Dedifferentiated amniotic fluid mesenchymal stem cell (primary cell): ENCODE results near the gene ADRA2C.

Experiments used
- DNase-seq: peaks from one replicate; pipeline ENCODE4 v3.0.0-alpha.2; 2016; ENCODE audit errors: extremely low spot score

The ADRA2C gene

GRCh38 chr4:3760841-3761240 is 5.3 kb upstream of the ADRA2C start:
- DNase-seq, result no peak

DNA sequence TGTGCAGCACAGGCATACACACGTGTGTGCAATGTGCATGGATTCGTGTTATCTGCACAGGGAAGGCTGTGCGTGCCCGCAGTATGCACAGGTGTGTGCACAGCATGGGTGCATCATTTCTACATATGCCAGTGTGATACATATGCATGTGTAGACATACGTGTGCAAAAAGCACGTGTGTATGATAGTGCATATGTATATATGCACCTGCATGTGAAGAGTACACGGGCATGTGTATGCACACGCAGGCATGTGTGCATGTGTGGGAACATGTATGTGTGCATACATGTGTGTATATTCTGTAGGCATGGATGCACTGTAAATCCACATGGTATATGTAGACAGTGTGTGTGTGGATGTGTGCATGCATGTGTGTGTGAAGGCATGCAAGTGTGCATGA is 3.9 kb upstream of the ADRA2C start:
- no peak for DNase-seq

DNA sequence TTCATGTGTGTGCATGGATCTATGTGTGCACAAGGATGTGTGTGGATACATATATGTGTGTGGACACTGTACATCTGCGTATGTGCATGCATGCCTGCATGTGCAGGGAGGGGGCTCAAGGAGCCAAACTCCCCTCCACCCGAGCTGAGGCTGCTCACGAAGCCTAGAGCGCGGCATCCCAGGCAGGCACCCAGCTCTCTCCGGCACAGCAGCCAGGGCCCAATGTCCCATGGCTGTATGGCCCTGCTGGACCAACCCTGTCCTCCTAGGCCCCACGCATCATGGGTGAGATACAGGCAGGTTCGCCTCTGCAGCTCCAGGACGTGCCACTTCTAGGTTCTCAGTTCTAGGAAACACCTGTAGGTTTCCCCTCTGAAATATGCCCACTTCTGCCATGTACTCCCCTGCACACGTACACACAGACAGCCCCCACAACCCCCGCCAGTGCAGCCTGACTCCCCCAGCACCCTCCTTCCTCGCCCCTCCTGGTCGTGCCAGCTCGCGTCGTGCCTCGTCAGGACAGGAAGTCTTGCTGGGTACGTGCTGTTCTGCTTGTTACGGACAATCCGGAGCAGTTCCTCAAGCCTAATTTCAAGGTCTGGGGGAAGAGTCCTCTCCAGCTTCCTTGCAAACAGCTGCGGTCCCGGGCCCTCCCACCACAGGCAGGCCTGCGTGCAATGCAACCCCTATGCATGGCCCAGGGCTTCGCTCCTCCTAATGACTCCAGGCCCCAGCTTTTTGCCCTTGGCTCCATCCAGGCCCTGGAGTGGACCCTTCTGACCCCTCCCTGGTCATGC is 3.2 kb upstream of the ADRA2C start:
- DNase-seq, result no peak

DNA sequence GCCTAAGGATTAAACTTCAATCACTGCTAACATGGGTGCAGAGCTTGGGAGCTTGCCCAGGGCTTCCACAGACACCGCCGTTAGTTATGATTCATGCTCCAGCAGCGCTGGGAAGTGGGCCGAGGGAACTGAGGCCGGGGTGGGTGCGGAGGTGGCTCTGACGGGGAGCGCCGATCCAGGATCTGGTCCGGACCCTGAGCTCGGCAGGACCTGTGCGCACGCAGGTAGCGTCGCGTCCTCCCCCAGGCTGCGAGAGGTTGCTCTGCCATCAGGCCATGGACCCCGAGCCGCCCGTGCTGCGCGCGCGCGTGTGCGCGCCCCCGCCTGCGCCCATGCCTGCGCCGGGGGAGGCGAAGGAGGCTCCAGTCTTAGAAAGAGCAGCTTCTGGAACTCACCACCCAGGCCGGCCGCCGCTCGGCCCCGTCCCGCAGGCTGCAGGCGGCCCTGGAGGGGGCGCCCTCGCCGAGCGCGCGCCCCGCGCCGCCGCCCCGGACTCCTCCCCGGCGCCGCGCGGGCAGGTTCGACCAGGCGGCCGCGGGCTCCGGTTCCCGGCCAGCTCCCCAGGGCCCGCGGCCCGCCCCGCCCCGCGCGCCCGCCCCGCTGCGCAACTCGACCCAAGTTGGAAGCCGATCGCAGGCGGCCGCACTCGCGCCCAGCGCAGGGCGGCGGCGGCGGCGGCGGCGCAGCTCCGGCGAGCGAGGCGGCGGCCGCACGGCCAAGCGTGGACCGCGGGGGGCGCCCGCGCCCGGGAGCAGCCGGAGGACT is 732 bp upstream of the ADRA2C start:
- no peak for DNase-seq

DNA sequence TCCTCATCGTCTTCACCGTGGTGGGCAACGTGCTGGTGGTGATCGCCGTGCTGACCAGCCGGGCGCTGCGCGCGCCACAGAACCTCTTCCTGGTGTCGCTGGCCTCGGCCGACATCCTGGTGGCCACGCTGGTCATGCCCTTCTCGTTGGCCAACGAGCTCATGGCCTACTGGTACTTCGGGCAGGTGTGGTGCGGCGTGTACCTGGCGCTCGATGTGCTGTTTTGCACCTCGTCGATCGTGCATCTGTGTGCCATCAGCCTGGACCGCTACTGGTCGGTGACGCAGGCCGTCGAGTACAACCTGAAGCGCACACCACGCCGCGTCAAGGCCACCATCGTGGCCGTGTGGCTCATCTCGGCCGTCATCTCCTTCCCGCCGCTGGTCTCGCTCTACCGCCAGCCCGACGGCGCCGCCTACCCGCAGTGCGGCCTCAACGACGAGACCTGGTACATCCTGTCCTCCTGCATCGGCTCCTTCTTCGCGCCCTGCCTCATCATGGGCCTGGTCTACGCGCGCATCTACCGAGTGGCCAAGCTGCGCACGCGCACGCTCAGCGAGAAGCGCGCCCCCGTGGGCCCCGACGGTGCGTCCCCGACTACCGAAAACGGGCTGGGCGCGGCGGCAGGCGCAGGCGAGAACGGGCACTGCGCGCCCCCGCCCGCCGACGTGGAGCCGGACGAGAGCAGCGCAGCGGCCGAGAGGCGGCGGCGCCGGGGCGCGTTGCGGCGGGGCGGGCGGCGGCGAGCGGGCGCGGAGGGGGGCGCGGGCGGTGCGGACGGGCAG is 792 bp downstream of the ADRA2C start:
- DNase-seq, result no peak

GRCh38 chr4:3767570-3768288 is 1.5 kb downstream of the ADRA2C start:
- no peak for DNase-seq

- no peak for DNase-seq
Observed at GRCh38 chr4:3768842-3769641, 2.9 kb downstream of the ADRA2C start.

- DNase-seq, result no peak
Observed at GRCh38 chr4:3769642-3770184, 3.5 kb downstream of the ADRA2C start.

GRCh38 chr4:3770323-3771163 is 4.4 kb downstream of the ADRA2C start:
- DNase-seq, result no peak

- DNase-seq, result no peak
Observed at GRCh38 chr4:3771164-3771809, 5.1 kb downstream of the ADRA2C start.

GRCh38 chr4:3771939-3772495 is 5.8 kb downstream of the ADRA2C start:
- no peak for DNase-seq

DNA sequence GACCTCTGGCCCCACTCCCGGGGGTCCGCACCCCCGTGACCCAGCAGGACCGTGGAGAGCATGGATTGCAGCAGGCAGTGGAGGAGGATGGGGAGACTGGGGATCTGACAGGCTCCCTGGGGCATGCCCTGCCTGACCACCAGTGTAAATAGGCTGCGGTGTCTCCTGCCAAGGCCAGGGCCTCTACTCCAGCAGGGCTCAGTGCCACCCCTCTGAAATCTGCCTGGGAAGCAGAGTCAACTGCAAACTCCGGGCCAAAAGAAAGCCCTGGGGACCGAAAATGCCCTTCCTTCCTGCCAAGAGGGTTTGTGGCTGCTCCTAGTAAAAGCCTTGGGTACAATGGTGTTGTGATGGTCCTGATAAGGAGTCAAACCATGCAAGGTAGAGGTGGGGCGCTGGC is 6.4 kb downstream of the ADRA2C start:
- DNase-seq, result no peak

DNA sequence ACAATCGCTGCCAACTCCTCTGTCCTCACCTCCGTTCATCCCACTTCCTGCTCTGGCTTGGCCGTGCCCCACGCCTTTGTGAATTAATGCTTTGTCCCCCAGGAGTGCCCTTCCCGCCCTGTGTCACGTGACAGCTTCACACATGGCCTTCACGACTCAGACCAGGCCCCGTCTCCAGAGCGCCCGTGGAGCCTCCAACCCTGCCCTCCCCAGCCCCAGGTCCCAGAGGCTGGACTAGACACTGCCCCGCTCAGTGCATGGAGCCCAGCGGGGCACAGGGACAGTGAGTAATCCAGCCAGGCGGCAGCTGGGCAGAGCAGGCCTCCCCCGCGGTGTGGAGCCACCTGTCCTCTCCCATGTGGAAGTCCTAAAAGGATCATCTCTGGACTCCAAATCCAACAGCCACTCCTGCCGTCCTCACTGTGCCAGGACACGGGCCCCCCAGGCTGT is 7.4 kb downstream of the ADRA2C start:
- no peak for DNase-seq

GRCh38 chr4:3774253-3774883 is 8.2 kb downstream of the ADRA2C start:
- no peak for DNase-seq

- no peak for DNase-seq
Observed at GRCh38 chr4:3775005-3775404, 8.8 kb downstream of the ADRA2C start.

- DNase-seq, result no peak
Observed at GRCh38 chr4:3775576-3775975, 9.4 kb downstream of the ADRA2C start.

DNA sequence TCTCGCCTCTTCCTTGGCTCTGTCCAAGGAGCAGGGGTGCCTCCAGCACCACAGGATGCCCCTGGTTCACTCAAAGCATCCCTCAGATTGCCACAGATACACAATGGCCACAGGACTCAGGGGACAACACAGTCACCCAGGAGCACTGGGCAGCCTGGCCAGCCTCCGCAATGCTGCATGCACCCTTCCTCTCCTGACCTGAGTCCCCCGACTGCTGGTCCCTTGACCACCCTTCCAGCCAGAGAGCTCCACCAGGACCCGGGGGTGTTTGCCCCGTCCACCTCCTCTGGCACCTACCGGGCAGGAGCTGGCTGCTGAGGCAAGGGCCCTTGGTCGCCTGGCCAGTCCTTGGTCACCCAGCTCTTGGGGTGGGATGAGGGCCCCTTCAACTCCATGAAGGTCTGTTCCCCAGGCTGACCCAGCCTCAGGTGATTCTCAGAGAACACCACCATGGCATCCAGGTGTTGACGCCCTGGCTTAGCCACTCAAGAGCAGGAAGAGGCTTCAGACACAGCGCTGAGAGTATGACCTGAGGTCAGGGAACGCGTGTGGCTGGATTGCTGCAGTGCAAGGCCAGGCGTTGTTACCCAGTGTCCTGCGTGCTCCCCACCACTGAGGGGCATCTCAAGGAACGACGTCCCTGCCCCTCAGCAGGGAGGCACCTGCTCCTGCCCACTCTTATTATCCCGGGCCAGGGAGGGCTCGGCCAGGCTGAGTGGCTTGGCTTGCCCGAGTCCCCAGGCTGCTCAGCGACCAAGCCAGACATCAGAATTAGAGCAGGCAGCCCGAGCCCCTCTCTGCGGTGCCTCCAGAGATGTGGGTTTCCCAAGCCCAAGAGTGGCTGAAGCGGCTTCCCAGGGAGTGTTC is 10.2 kb downstream of the ADRA2C start:
- no peak for DNase-seq
